OCI-LY3 (cell line): ENCODE measurements around the gene ETV7.
"Not testable (repeated sequence)": the region's sequence is repeated elsewhere in the genome, so short reads cannot be mapped to it uniquely, and the experiment has no call there.

ENCODE experiments used
- H2AFZ ChIP-seq: fragments of 200-600, 300-600 bp; shearing (Covaris generic); 2 replicates; pipeline ENCODE4 v1.6.0; 2014; ENCODE audit warnings: antibody characterized with exemption, low read depth, low read length
- H3K27ac ChIP-seq: fragments of 200-600, 300-600 bp; sonication (generic); 2 replicates; pipeline ENCODE4 v1.5.1; 2014; ENCODE audit warnings: mild to moderate bottlenecking, low read length, moderate library complexity, mixed read lengths
- H3K27me3 ChIP-seq: fragments of 200-600, 300-600 bp; sonication (generic); 2 replicates; pipeline ENCODE4 v1.6.1; 2014; ENCODE audit warnings: low read depth, low read length, mixed read lengths
- H3K36me3 ChIP-seq: fragments of 200-600, 300-600 bp; sonication (generic); replicated peaks from 2 replicates; pipeline ENCODE3; 2014; ENCODE audit warnings: low read depth, low read length, mixed read lengths
- H3K4me1 ChIP-seq: fragments of 300-600, 200-600 bp; sonication (generic); 2 replicates; pipeline ENCODE4 v1.6.1; 2014; ENCODE audit warnings: low read length, mixed read lengths
- H3K4me2 ChIP-seq: fragments of 200-600, 300-600 bp; sonication (generic); 2 replicates; pipeline ENCODE4 v1.6.1; 2014; ENCODE audit warnings: low read length, mixed read lengths
- H3K4me3 ChIP-seq: fragments of 300-600, 200-600 bp; sonication (generic); 2 replicates; pipeline ENCODE4 v1.5.1; 2014; ENCODE audit warnings: antibody characterized with exemption, mild to moderate bottlenecking, low read length, moderate library complexity
- H3K79me2 ChIP-seq: fragments of 300-600, 200-600 bp; shearing (Covaris generic); 2 replicates; pipeline ENCODE4 v1.6.1; 2014; ENCODE audit warnings: mild to moderate bottlenecking, low read length, mixed read lengths
- H3K9ac ChIP-seq: fragments of 300-600, 200-600 bp; shearing (Covaris generic); 2 replicates; pipeline ENCODE4 v1.6.0; 2014; ENCODE audit warnings: mild to moderate bottlenecking, low read length, moderate library complexity
- H3K9me3 ChIP-seq: fragments of 200-600, 300-600 bp; shearing (Covaris generic); 2 replicates; pipeline ENCODE4 v1.6.1; 2014; ENCODE audit warnings: low read length, mixed read lengths; ENCODE audit not compliant: insufficient read depth
- H4K20me1 ChIP-seq: fragments of 200-600, 300-600 bp; sonication (generic); 2 replicates; pipeline ENCODE4 v1.6.1; 2016; ENCODE audit warnings: low read length, mixed read lengths; ENCODE audit not compliant: insufficient read depth
- CTCF ChIP-seq: fragments of 200-600, 300-600 bp; sonication (generic); IDR thresholded peaks from 2 replicates; pipeline ENCODE4 v1.5.1; 2014; ENCODE audit warnings: antibody characterized with exemption, low read length, low read depth
- EZH2phosphoT487 ChIP-seq: fragments of 200-600 bp; shearing (Covaris generic); IDR thresholded peaks from 2 replicates; pipeline ENCODE4 v1.6.1; 2018; ENCODE audit warnings: antibody characterized with exemption, mixed run types, low read depth

ETV7 gene

GRCh38 chr6:36413489-36414480, 26.3 kb upstream of the ETV7 start:
- TF ChIP-seq EZH2phosphoT487: no peak
- no peak for TF ChIP-seq CTCF
- H3K4me3 ChIP-seq: no peak overlapping the region
- H3K9ac ChIP-seq: no peak overlapping the region
- H3K4me2 ChIP-seq: no peak overlapping the region
- H3K27me3 ChIP-seq: no peaks in the 10 kb centered on the region
- H3K9me3 ChIP-seq: no peaks in the 10 kb centered on the region
- no peaks in the 10 kb centered on the region for H4K20me1 ChIP-seq
- H3K79me2 ChIP-seq: no peaks in the 10 kb centered on the region
- H3K27ac ChIP-seq: no peak overlapping the region
- no peak overlapping the region for H2AFZ ChIP-seq
- H3K36me3 ChIP-seq: no peaks in the 10 kb centered on the region
- no peaks in the 10 kb centered on the region for H3K4me1 ChIP-seq

GRCh38 chr6:36409718-36410117, 22.2 kb upstream of the ETV7 start:
- H3K36me3 ChIP-seq, H3K9ac ChIP-seq, H3K4me3 ChIP-seq, H2AFZ ChIP-seq, H3K9me3 ChIP-seq, H3K4me1 ChIP-seq, H3K79me2 ChIP-seq, H3K4me2 ChIP-seq, H4K20me1 ChIP-seq, H3K27ac ChIP-seq: not testable (repeated sequence)
- peaks cover 12% of the 10 kb centered on the region; the same call in 1 of the 2 replicates for H3K27me3 ChIP-seq

- Histone ChIP-seq H3K4me2 (no peak overlapping the region), H3K27me3 (peaks cover 27% of the 10 kb centered on the region), H3K36me3 (no peaks in the 10 kb centered on the region), H3K79me2 (no peaks in the 10 kb centered on the region), H2AFZ (no peak overlapping the region), H4K20me1 (no peaks in the 10 kb centered on the region), H3K4me1 (peaks cover 11% of the 10 kb centered on the region), H3K9ac (no peak overlapping the region), H3K4me3 (no peak overlapping the region), H3K27ac (no peak overlapping the region), H3K9me3 (no peaks in the 10 kb centered on the region)
- no peak for TF ChIP-seq EZH2phosphoT487
- TF ChIP-seq CTCF: no peak
These were observed 16.7 kb upstream of the ETV7 start for GRCh38 chr6:36404164-36404563.

- H3K27ac ChIP-seq: no peak overlapping the region
- H2AFZ ChIP-seq: no peak overlapping the region
- H3K4me1 ChIP-seq: peaks cover 11% of the 10 kb centered on the region
- H3K9ac ChIP-seq: no peak overlapping the region
- no peak overlapping the region for H3K4me3 ChIP-seq
- H3K4me2 ChIP-seq: no peak overlapping the region
- H4K20me1 ChIP-seq: no peaks in the 10 kb centered on the region
- H3K9me3 ChIP-seq: no peaks in the 10 kb centered on the region
- no peaks in the 10 kb centered on the region for H3K79me2 ChIP-seq
- TF ChIP-seq EZH2phosphoT487 (no peak), CTCF (no peak)
- H3K36me3 ChIP-seq: no peaks in the 10 kb centered on the region
- H3K27me3 ChIP-seq: peaks cover 30% of the 10 kb centered on the region
These were observed 15.0 kb upstream of the ETV7 start for GRCh38 chr6:36402481-36402880.
